ENCODE results near the gene CSNK1A1.

Gene CSNK1A1

GRCh38 chr5:149549461-149550267, 1.6 kb downstream of the CSNK1A1 start:
- H4K8ac ChIP-seq (ENCODE audit: low read depth, low read length), result no peak overlapping the region
- no peaks in the 10 kb centered on the region for H3K27me3 ChIP-seq (ENCODE audit: control insufficient read depth in 3 of 3, insufficient read depth in 3 of 3, low read depth in 1 of 3, low read length in 3 of 3)
- no peak overlapping the region for H2BK15ac ChIP-seq (ENCODE audit: low read length)
- DNase-seq (ENCODE audit: low spot score), result no peak
- peak overlapping the region; percentile 10 for H2AFZ ChIP-seq (ENCODE audit: low read length)
- no CpG with 5 or more reads among the region's 25 CpGs for WGBS, 2 donors (ENCODE audit: extremely low coverage in 2 of 2, insufficient read length in 2 of 2, insufficient replicate concordance in 1 of 2)
- peaks cover 3% of the 10 kb centered on the region for H3K79me1 ChIP-seq (ENCODE audit: low read depth, low read length)
- peaks cover 0 to 4% of the 10 kb centered on the region in 2 donors for H3K4me1 ChIP-seq (ENCODE audit: control insufficient read depth in 2 of 2, insufficient read depth in 1 of 2, low read depth in 1 of 2, low read length in 2 of 2)
- H2AK5ac ChIP-seq (ENCODE audit: low read depth, low read length), result no peak overlapping the region
- H3K23ac ChIP-seq (ENCODE audit: low read depth, low read length, poor library complexity), result no peak overlapping the region
- no peak overlapping the region for H3K14ac ChIP-seq (ENCODE audit: low read length)
- no peak overlapping the region for H2BK5ac ChIP-seq (ENCODE audit: low read length)
- peak overlapping the region; percentile 82 for H3K27ac ChIP-seq (replicated peaks; ENCODE audit: low read length)
- peak overlapping the region; percentile 75 for H3K4me2 ChIP-seq (ENCODE audit: insufficient read depth, low read length, poor library complexity, severe bottlenecking)
- peak overlapping the region; percentile 80 to 93 for H3K4me3 ChIP-seq (ENCODE audit: low read length in 2 of 2)
- no peak overlapping the region for H2BK120ac ChIP-seq (ENCODE audit: low read depth, low read length)
- peak overlapping the region; percentile 78 for H3K18ac ChIP-seq (ENCODE audit: low read length)
- H3K9me3 ChIP-seq (replicated peaks in 1 of 2; ENCODE audit: control insufficient read depth in 2 of 2, insufficient read depth in 1 of 2, low read depth in 1 of 2, low read length in 2 of 2), result no peaks in the 10 kb centered on the region
- peaks cover 6 to 56% of the 10 kb centered on the region in 2 donors for H3K36me3 ChIP-seq (replicated peaks in 1 of 2; ENCODE audit: control insufficient read depth in 2 of 2, insufficient read depth in 2 of 2, low read length in 2 of 2)
- no peak overlapping the region for H3K4ac ChIP-seq (ENCODE audit: low read length)
- H3K9ac ChIP-seq (ENCODE audit: low read depth, low read length, poor library complexity), result peak overlapping the region; percentile 87
- no peak overlapping the region for H2BK12ac ChIP-seq (ENCODE audit: low read length)
- no peak overlapping the region for H4K91ac ChIP-seq (ENCODE audit: low read depth, low read length, poor library complexity)

GRCh38 chr5:149546974-149547373, 4.3 kb downstream of the CSNK1A1 start:
- H2BK15ac ChIP-seq (ENCODE audit: low read length), result no peak overlapping the region
- H3K9me3 ChIP-seq (replicated peaks in 1 of 2; ENCODE audit: control insufficient read depth in 2 of 2, insufficient read depth in 1 of 2, low read depth in 1 of 2, low read length in 2 of 2), result peaks cover 0 to 1% of the 10 kb centered on the region in 2 donors
- H3K23ac ChIP-seq (ENCODE audit: low read depth, low read length, poor library complexity), result no peak overlapping the region
- H3K18ac ChIP-seq (ENCODE audit: low read length), result no peak overlapping the region
- no peak overlapping the region for H3K14ac ChIP-seq (ENCODE audit: low read length)
- H3K36me3 ChIP-seq (replicated peaks in 1 of 2; ENCODE audit: control insufficient read depth in 2 of 2, insufficient read depth in 2 of 2, low read length in 2 of 2), result peaks cover 9 to 80% of the 10 kb centered on the region in 2 donors
- H3K27me3 ChIP-seq (ENCODE audit: control insufficient read depth in 3 of 3, insufficient read depth in 3 of 3, low read depth in 1 of 3, low read length in 3 of 3), result no peaks in the 10 kb centered on the region
- peaks cover 0 to 6% of the 10 kb centered on the region in 2 donors for H3K4me1 ChIP-seq (ENCODE audit: control insufficient read depth in 2 of 2, insufficient read depth in 1 of 2, low read depth in 1 of 2, low read length in 2 of 2)
- H3K4me3 ChIP-seq (ENCODE audit: low read length in 2 of 2), result no peak overlapping the region
- no peak overlapping the region for H2BK5ac ChIP-seq (ENCODE audit: low read length)
- H4K91ac ChIP-seq (ENCODE audit: low read depth, low read length, poor library complexity), result no peak overlapping the region
- H3K9ac ChIP-seq (ENCODE audit: low read depth, low read length, poor library complexity), result no peak overlapping the region
- no peak overlapping the region for H2BK12ac ChIP-seq (ENCODE audit: low read length)
- H2BK120ac ChIP-seq (ENCODE audit: low read depth, low read length), result no peak overlapping the region
- H4K8ac ChIP-seq (ENCODE audit: low read depth, low read length), result no peak overlapping the region
- no peak for DNase-seq (ENCODE audit: low spot score)
- H3K4ac ChIP-seq (ENCODE audit: low read length), result no peak overlapping the region
- H2AFZ ChIP-seq (ENCODE audit: low read length), result no peak overlapping the region
- no peak overlapping the region for H3K4me2 ChIP-seq (ENCODE audit: insufficient read depth, low read length, poor library complexity, severe bottlenecking)
- no peak overlapping the region for H3K27ac ChIP-seq (replicated peaks; ENCODE audit: low read length)
- peaks cover 3% of the 10 kb centered on the region for H3K79me1 ChIP-seq (ENCODE audit: low read depth, low read length)
- no peak overlapping the region for H2AK5ac ChIP-seq (ENCODE audit: low read depth, low read length)

DNA sequence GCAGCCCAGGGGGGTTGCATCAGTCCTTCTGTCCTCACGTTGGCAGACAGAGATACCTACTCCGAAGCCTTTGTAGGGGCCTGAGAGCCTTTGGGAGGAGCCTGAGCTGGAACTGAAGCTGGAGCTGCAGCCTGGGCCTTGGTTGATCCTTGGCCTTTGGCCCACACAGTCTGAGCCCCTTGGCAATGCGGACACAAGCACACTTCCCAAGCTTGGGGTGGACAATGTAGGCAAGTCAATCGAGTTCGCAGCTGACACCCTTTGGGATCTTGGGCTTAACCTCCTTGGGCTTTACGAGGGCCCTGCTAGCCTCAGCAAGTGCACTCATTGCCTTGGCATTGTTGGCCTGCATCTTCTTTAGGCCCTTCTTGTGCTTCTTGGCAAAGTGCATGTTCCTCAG, 5.9 kb downstream of the CSNK1A1 start:
- H3K27ac ChIP-seq (replicated peaks; ENCODE audit: low read length), result no peak overlapping the region
- no peak overlapping the region for H4K8ac ChIP-seq (ENCODE audit: low read depth, low read length)
- WGBS, 2 donors (ENCODE audit: extremely low coverage in 2 of 2, insufficient read length in 2 of 2, insufficient replicate concordance in 1 of 2), result no CpG with 5 or more reads among the region's 6 CpGs

GRCh38 chr5:149544028-149544420, 7.2 kb downstream of the CSNK1A1 start:
- Histone ChIP-seq H2BK12ac (ENCODE audit: low read length) (no peak overlapping the region), H2BK120ac (ENCODE audit: low read depth, low read length) (no peak overlapping the region), H4K8ac (ENCODE audit: low read depth, low read length) (no peak overlapping the region), H2BK15ac (ENCODE audit: low read length) (no peak overlapping the region), H3K18ac (ENCODE audit: low read length) (no peak overlapping the region), H3K9me3 (replicated peaks in 1 of 2; ENCODE audit: control insufficient read depth in 2 of 2, insufficient read depth in 1 of 2, low read depth in 1 of 2, low read length in 2 of 2) (peaks cover 0 to 4% of the 10 kb centered on the region in 2 donors), H3K23ac (ENCODE audit: low read depth, low read length, poor library complexity) (no peak overlapping the region), H3K27me3 (ENCODE audit: control insufficient read depth in 3 of 3, insufficient read depth in 3 of 3, low read depth in 1 of 3, low read length in 3 of 3) (no peaks in the 10 kb centered on the region), H2AK5ac (ENCODE audit: low read depth, low read length) (no peak overlapping the region), H2BK5ac (ENCODE audit: low read length) (no peak overlapping the region), H3K79me1 (ENCODE audit: low read depth, low read length) (no peaks in the 10 kb centered on the region), H3K27ac (replicated peaks; ENCODE audit: low read length) (peak overlapping the region; percentile 35), H3K9ac (ENCODE audit: low read depth, low read length, poor library complexity) (no peak overlapping the region), H2AFZ (ENCODE audit: low read length) (no peak overlapping the region), H3K4me2 (ENCODE audit: insufficient read depth, low read length, poor library complexity, severe bottlenecking) (no peak overlapping the region), H3K4me3 (ENCODE audit: low read length in 2 of 2) (no peak overlapping the region), H3K14ac (ENCODE audit: low read length) (no peak overlapping the region), H4K91ac (ENCODE audit: low read depth, low read length, poor library complexity) (no peak overlapping the region), H3K36me3 (replicated peaks in 1 of 2; ENCODE audit: control insufficient read depth in 2 of 2, insufficient read depth in 2 of 2, low read length in 2 of 2) (peaks cover 9 to 96% of the 10 kb centered on the region in 2 donors), H3K4ac (ENCODE audit: low read length) (no peak overlapping the region), H3K4me1 (ENCODE audit: control insufficient read depth in 2 of 2, insufficient read depth in 1 of 2, low read depth in 1 of 2, low read length in 2 of 2) (peaks cover 0 to 6% of the 10 kb centered on the region in 2 donors)
- no peak for DNase-seq (ENCODE audit: low spot score)
- WGBS, 2 donors (ENCODE audit: extremely low coverage in 2 of 2, insufficient read length in 2 of 2, insufficient replicate concordance in 1 of 2), result no CpG with 5 or more reads among the region's 3 CpGs

More for the DNA sequence above, 5.9 kb downstream of the CSNK1A1 start:
- Histone ChIP-seq H2BK5ac (ENCODE audit: low read length) (no peak overlapping the region), H3K9ac (ENCODE audit: low read depth, low read length, poor library complexity) (peak overlapping the region; percentile 38), H2BK120ac (ENCODE audit: low read depth, low read length) (no peak overlapping the region), H3K27me3 (ENCODE audit: control insufficient read depth in 3 of 3, insufficient read depth in 3 of 3, low read depth in 1 of 3, low read length in 3 of 3) (no peaks in the 10 kb centered on the region), H4K91ac (ENCODE audit: low read depth, low read length, poor library complexity) (no peak overlapping the region), H3K4ac (ENCODE audit: low read length) (no peak overlapping the region), H2AK5ac (ENCODE audit: low read depth, low read length) (no peak overlapping the region), H3K23ac (ENCODE audit: low read depth, low read length, poor library complexity) (no peak overlapping the region), H3K4me1 (ENCODE audit: control insufficient read depth in 2 of 2, insufficient read depth in 1 of 2, low read depth in 1 of 2, low read length in 2 of 2) (peaks cover 0 to 6% of the 10 kb centered on the region in 2 donors), H3K14ac (ENCODE audit: low read length) (peak overlapping the region; percentile 17), H3K4me3 (ENCODE audit: low read length in 2 of 2) (no peak overlapping the region), H2AFZ (ENCODE audit: low read length) (no peak overlapping the region), H3K36me3 (replicated peaks in 1 of 2; ENCODE audit: control insufficient read depth in 2 of 2, insufficient read depth in 2 of 2, low read length in 2 of 2) (peaks cover 9 to 96% of the 10 kb centered on the region in 2 donors), H3K18ac (ENCODE audit: low read length) (no peak overlapping the region), H3K79me1 (ENCODE audit: low read depth, low read length) (no peaks in the 10 kb centered on the region), H3K9me3 (replicated peaks in 1 of 2; ENCODE audit: control insufficient read depth in 2 of 2, insufficient read depth in 1 of 2, low read depth in 1 of 2, low read length in 2 of 2) (peaks cover 0 to 4% of the 10 kb centered on the region in 2 donors), H3K4me2 (ENCODE audit: insufficient read depth, low read length, poor library complexity, severe bottlenecking) (no peak overlapping the region), H2BK15ac (ENCODE audit: low read length) (no peak overlapping the region), H2BK12ac (ENCODE audit: low read length) (no peak overlapping the region)
- no peak for DNase-seq (ENCODE audit: low spot score)

Data from neuronal stem cell (in vitro differentiated cells).